ENCODE data around the gene MYO9B.

Gene MYO9B, protein sequence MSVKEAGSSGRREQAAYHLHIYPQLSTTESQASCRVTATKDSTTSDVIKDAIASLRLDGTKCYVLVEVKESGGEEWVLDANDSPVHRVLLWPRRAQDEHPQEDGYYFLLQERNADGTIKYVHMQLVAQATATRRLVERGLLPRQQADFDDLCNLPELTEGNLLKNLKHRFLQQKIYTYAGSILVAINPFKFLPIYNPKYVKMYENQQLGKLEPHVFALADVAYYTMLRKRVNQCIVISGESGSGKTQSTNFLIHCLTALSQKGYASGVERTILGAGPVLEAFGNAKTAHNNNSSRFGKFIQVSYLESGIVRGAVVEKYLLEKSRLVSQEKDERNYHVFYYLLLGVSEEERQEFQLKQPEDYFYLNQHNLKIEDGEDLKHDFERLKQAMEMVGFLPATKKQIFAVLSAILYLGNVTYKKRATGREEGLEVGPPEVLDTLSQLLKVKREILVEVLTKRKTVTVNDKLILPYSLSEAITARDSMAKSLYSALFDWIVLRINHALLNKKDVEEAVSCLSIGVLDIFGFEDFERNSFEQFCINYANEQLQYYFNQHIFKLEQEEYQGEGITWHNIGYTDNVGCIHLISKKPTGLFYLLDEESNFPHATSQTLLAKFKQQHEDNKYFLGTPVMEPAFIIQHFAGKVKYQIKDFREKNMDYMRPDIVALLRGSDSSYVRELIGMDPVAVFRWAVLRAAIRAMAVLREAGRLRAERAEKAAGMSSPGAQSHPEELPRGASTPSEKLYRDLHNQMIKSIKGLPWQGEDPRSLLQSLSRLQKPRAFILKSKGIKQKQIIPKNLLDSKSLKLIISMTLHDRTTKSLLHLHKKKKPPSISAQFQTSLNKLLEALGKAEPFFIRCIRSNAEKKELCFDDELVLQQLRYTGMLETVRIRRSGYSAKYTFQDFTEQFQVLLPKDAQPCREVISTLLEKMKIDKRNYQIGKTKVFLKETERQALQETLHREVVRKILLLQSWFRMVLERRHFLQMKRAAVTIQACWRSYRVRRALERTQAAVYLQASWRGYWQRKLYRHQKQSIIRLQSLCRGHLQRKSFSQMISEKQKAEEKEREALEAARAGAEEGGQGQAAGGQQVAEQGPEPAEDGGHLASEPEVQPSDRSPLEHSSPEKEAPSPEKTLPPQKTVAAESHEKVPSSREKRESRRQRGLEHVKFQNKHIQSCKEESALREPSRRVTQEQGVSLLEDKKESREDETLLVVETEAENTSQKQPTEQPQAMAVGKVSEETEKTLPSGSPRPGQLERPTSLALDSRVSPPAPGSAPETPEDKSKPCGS (N-terminal part only)

DNA sequence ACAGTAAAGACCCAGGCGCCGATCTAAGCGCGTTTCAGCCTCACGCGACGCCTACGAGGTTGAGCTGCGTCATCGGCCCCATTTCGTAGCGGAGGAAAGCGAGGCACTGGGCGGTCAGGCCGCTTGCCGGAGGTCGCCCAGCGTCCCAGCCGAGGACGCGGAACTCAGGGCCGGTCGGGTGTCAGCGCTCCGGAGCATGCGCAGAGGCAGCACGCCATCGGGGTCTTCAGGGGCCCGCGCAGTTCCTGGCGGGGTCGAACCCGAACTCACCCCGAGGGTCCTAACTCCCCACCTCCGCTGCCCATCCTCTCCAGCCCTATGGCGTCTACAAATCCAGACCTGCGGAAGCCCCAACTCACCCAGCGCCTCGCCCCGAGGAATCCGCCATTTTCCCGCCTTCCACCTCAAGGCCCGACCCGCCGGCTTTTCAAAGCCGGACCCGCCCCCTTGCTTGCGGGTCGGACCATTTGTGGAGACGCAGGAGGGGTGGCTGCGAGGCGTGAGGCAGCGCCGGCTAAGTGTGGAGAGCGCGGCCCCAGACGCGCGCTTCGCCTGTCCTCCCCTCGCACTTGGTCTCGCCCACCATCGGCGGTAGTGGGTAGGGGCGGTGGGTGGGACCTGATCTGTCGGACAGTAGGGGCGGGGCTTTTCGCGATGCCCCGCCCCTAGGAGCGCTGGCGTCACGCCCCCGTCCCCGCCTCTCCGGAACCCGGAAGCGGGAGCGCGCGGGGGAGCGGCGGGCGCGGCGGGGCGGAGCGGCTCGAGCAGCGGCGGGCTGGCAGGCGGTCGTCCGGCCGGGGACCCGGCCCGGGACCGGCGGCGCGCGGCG, at the start of gene MYO9B, which contains the start of gene HAUS8:
Gene MYO9B, plus strand, starts transcription at position 743 of the 829 bp plus-strand sequence. CDS start 25,941 bp downstream, outside the sequence.
Gene HAUS8, minus strand, starts transcription at position 418 of the 829 bp plus-strand sequence. Its CDS starts 30 bp downstream, at position 388.
- H3K4me3 ChIP-seq (ENCODE audit: control insufficient read depth, low read depth, low read length): peak within 1 kb of the TSS; percentile 88
- DNase-seq (ENCODE audit: low read depth): peak; percentile 99
- TF ChIP-seq, protein P1, sequence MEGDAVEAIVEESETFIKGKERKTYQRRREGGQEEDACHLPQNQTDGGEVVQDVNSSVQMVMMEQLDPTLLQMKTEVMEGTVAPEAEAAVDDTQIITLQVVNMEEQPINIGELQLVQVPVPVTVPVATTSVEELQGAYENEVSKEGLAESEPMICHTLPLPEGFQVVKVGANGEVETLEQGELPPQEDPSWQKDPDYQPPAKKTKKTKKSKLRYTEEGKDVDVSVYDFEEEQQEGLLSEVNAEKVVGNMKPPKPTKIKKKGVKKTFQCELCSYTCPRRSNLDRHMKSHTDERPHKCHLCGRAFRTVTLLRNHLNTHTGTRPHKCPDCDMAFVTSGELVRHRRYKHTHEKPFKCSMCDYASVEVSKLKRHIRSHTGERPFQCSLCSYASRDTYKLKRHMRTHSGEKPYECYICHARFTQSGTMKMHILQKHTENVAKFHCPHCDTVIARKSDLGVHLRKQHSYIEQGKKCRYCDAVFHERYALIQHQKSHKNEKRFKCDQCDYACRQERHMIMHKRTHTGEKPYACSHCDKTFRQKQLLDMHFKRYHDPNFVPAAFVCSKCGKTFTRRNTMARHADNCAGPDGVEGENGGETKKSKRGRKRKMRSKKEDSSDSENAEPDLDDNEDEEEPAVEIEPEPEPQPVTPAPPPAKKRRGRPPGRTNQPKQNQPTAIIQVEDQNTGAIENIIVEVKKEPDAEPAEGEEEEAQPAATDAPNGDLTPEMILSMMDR (conservative IDR thresholded peaks at IDR 0.05; ENCODE audit: control insufficient read depth, insufficient read depth, low read depth, low read length): no peak

DNA sequence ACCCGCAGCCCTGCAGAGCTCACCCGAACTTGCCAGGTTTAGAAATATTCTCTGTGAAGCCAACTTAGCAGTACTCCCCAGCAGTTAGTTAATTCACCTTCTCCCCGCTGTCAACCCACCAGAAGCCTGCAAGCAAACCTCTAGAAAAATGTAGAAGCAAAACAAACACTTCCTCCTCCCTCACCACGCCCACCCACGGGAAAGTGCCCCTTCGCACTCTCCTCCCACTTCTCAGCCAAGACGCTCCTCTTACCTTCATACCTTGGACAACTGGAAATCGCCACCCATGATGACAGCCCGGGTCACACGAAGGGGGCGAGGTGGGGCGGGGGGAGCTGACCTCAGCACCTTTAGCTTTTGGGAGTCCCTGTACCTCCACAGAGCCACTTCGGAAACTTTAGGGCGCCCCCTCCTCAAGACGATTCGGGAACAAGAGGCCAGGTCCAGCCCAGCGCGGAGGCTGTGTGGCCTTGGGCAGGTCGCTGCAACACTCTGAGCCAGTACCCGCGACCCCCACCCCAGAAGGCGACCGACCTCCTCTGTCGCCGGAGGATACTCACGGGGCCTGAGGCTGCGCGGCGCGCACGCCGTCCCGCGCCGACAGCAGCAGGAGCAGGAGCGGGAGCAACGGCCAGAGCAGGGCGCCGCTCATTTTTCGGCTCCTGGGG, 49.5 kb upstream of the MYO9B start:
- no peak overlapping the region for H3K4me3 ChIP-seq (ENCODE audit: control insufficient read depth, low read depth, low read length)
- TF ChIP-seq, protein P1 (conservative IDR thresholded peaks at IDR 0.05; ENCODE audit: control insufficient read depth, insufficient read depth, low read depth, low read length): no peak
- DNase-seq (ENCODE audit: low read depth): no peak

DNA sequence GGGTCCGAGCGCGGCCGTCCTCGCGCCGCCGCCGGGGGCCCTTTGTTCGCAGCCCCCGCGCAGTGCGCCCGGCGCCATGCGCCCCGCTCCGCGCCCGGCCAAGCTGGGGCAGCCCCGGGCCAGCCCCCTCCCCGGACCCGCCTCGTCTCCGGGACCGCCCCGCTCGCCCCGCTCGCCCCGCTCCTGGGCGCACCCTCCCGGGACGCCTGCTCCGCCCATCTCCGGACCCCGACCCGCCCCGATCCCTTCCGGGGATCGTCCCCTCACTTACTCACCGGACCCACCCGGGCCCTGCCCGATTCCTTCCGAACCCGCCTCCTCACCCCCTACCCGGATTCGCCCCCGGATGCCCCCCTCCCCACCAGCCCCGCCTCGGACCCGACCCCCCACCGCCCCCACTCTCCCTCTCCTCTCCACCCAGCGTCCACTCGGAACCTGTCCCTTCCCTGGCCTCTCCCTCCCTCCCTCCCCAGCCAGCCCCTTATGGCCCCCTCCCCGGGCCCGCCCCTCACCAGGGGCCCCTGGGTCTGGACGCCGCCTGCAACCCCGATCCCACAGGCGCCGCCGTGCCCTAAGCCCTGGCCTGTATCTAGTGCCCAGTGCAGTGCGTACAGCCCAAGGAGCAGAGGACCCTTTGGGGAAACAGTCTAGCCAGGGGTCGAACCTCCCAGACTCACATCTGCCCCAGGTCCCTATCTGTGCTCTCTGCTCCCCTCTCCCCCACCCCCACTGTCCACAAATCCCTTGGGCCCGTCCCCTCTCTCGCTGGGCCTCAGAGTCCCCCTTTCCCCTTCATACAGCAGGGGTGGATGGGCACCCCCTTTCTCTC, 48.7 kb upstream of the MYO9B start, which contains the start of gene CPAMD8:
Gene CPAMD8, minus strand, starts transcription at position 105 of the 829 bp plus-strand sequence. CDS start 168 bp downstream, outside the sequence.
- no peak within 1 kb of the TSS for H3K4me3 ChIP-seq (ENCODE audit: control insufficient read depth, low read depth, low read length)
- TF ChIP-seq, protein P1 (conservative IDR thresholded peaks at IDR 0.05; ENCODE audit: control insufficient read depth, insufficient read depth, low read depth, low read length): no peak
- no peak for DNase-seq (ENCODE audit: low read depth)

DNA sequence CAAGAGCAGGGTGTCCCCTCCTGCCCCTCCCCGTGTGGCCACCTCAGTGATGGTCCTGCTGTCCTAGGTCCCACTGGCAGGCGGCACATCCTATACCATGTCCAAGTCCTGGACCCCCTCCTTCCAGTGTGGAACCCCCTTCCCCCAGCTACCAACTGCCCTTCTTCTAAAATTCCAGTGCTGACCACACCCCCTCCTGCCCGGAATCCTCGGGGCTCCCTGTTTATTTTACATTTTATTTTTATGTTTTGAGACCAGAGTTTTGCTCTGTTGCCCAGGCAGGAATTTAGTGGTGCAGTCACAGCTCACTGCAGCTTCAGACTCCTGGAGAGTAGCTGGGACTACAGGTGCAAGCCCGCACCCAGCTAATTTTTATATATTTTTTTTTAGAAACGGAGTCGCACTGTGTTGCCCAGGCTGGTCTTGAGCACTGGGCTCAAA, 48.0 kb upstream of the MYO9B start:
- no peak for DNase-seq (ENCODE audit: low read depth)
- TF ChIP-seq, protein P1 (conservative IDR thresholded peaks at IDR 0.05; ENCODE audit: control insufficient read depth, insufficient read depth, low read depth, low read length): no peak
- H3K4me3 ChIP-seq (ENCODE audit: control insufficient read depth, low read depth, low read length): no peak overlapping the region

DNA sequence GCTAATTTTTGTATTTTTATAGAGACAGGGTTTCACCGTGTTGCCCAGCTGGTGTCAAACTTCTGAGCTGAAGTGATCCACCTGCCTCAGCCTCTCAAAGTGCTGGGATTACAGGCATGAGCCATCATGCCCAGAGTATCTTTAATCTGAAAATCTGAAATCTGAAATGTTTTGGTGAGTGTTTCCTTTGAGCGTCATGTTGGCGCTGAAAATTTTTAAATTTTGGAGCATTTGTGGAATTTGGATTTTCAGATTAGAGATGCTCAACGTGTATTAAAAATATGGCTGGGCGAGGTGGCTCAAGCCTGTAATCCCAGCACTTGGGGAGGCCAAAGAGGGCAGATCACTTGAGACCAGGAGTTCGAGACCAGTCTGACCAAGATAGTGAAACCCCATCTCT, 43.8 kb upstream of the MYO9B start:
- TF ChIP-seq, protein P1 (conservative IDR thresholded peaks at IDR 0.05; ENCODE audit: control insufficient read depth, insufficient read depth, low read depth, low read length): no peak
- no peak overlapping the region for H3K4me3 ChIP-seq (ENCODE audit: control insufficient read depth, low read depth, low read length)
- DNase-seq (ENCODE audit: low read depth): no peak
